SKM-1 (cell line): ENCODE data around the gene KPNA3.
"Not testable (repeated sequence)": the region's sequence is repeated elsewhere in the genome, so short reads cannot be mapped to it uniquely, and the experiment has no call there.

Experiments used
- DNase-seq: peaks from one replicate; lab custom pipeline; 2025; ENCODE audit not compliant: unreplicated experiment; lab: John Stamatoyannopoulos, UW

The KPNA3 gene

GRCh38 chr13:49792550-49793324 lies at the start of gene KPNA3:
Gene KPNA3 (minus strand): TSS chr13:49792682. CDS start chr13:49792506, 176 bp downstream.
- DNase-seq, result peak; percentile 90

- DNase-seq, result no peak
Observed at GRCh38 chr13:49841964-49842363, 49.5 kb upstream of the KPNA3 start.

- DNase-seq, result no peak
Observed at GRCh38 chr13:49840675-49841074, 48.2 kb upstream of the KPNA3 start.

GRCh38 chr13:49840266-49840665 lies 47.8 kb upstream of the KPNA3 start:
- DNase-seq, result peak; percentile 26

GRCh38 chr13:49838989-49839388 lies 46.5 kb upstream of the KPNA3 start:
- no peak for DNase-seq

GRCh38 chr13:49836516-49836915 lies 44.0 kb upstream of the KPNA3 start:
- no peak for DNase-seq

- no peak for DNase-seq
Observed at GRCh38 chr13:49833402-49833801, 40.9 kb upstream of the KPNA3 start.

- no peak for DNase-seq
Observed at GRCh38 chr13:49831455-49831854, 39.0 kb upstream of the KPNA3 start.

- DNase-seq, result no peak
Observed at GRCh38 chr13:49830721-49831120, 38.2 kb upstream of the KPNA3 start.

- DNase-seq, result no peak
Observed at GRCh38 chr13:49829715-49830114, 37.2 kb upstream of the KPNA3 start.

GRCh38 chr13:49828453-49828852 lies 36.0 kb upstream of the KPNA3 start:
- peak; percentile 67 for DNase-seq

- DNase-seq, result no peak
Observed at GRCh38 chr13:49827891-49828290, 35.4 kb upstream of the KPNA3 start.

- DNase-seq, result no peak
Observed at GRCh38 chr13:49827336-49827735, 34.9 kb upstream of the KPNA3 start.

- DNase-seq, result no peak
Observed at GRCh38 chr13:49821216-49822009, 28.9 kb upstream of the KPNA3 start.

- DNase-seq, result no peak
Observed at GRCh38 chr13:49820591-49821215, 28.2 kb upstream of the KPNA3 start.

- DNase-seq, result not testable (repeated sequence)
Observed at GRCh38 chr13:49816047-49816446, 23.6 kb upstream of the KPNA3 start.

GRCh38 chr13:49814551-49815270 lies 22.2 kb upstream of the KPNA3 start:
- no peak for DNase-seq

GRCh38 chr13:49812812-49813211 lies 20.3 kb upstream of the KPNA3 start:
- DNase-seq, result no peak

- DNase-seq, result no peak
Observed at GRCh38 chr13:49811527-49811908, 19.0 kb upstream of the KPNA3 start.

GRCh38 chr13:49810567-49811526 lies 18.4 kb upstream of the KPNA3 start:
- DNase-seq, result no peak
